Mucosa of rectum (tissue), 2 donors: ENCODE data around the gene PHOX2A.
"Not testable (repeated sequence)": the region's sequence is repeated elsewhere in the genome, so short reads cannot be mapped to it uniquely, and the experiment has no call there.

Experiments
- H3K27ac ChIP-seq, 2 donors: one replicate each; pipeline ENCODE4 v1.7.0; 2013; ENCODE audit warnings: inconsistent platforms in 2 of 2, low read depth in 2 of 2, low read length in 2 of 2
- H3K27me3 ChIP-seq, 2 donors: one replicate each; pipeline ENCODE4 v1.7.0; 2013; ENCODE audit warnings: low read length in 2 of 2; ENCODE audit not compliant: control insufficient read depth in 2 of 2, insufficient read depth in 2 of 2
- H3K36me3 ChIP-seq, 2 donors: one replicate each; pipeline ENCODE4 v1.7.0; 2013; ENCODE audit warnings: low read length in 2 of 2; ENCODE audit not compliant: control insufficient read depth in 2 of 2, insufficient read depth in 2 of 2
- H3K4me1 ChIP-seq, 2 donors: one replicate each; pipeline ENCODE4 v1.7.0; 2013; ENCODE audit warnings: low read length in 2 of 2, mild to moderate bottlenecking in 1 of 2; ENCODE audit not compliant: control insufficient read depth in 2 of 2, insufficient read depth in 2 of 2
- H3K4me3 ChIP-seq, 2 donors: one replicate each; pipeline ENCODE4 v1.7.0; 2013; ENCODE audit warnings: low read length in 2 of 2
- H3K9ac ChIP-seq, 2 donors: one replicate each; pipeline ENCODE4 v1.7.0; 2013; ENCODE audit warnings: low read length in 2 of 2, low read depth in 1 of 2, mild to moderate bottlenecking in 1 of 2
- H3K9me3 ChIP-seq, 2 donors: one replicate each; pipeline ENCODE4 v1.7.0; 2013; ENCODE audit warnings: low read length in 2 of 2; ENCODE audit not compliant: control insufficient read depth in 2 of 2
- donor health status: healthy.
- donor health status: Normal muscosa, but diverticular disease.

The PHOX2A gene

GRCh38 chr11:72271980-72272379 lies 28.0 kb upstream of the PHOX2A start:
- Histone ChIP-seq H3K27ac (no peak overlapping the region), H3K4me3 (no peak overlapping the region), H3K36me3 (no peaks in the 10 kb centered on the region), H3K9ac (no peak overlapping the region), H3K9me3 (no peaks in the 10 kb centered on the region), H3K27me3 (no peaks in the 10 kb centered on the region), H3K4me1 (peaks cover 0 to 1% of the 10 kb centered on the region in 2 donors)

DNA sequence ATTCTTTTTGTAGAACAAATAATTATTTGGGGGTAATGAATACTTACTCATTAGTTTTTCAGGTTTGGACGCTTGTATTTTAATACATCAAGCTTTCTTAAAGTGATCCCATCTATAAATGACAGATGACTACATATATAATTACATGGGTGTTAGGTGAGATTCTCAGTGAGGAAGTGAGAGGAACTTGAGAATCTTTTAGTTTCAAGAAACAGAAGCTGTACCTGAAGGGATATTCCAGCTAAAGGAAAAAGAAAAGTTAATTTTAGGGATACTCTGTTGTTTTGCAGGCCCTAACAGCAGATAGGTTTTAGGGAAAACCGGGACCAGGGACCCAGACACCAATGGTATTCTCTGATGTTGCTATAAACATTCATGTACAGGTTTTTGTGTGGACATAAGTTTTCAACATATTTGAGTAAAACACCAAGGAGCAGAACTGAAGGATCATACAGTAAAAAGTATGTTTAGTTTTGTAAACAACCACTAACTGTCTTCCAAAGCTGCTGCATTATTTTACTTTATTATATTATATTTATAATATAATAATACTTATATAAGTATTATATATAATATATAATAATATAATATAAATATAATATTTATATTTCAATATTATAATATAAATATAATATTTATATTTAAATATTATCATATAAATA lies 24.1 kb upstream of the PHOX2A start:
- H3K27ac ChIP-seq: no peak overlapping the region
- peaks cover 0 to 2% of the 10 kb centered on the region in 2 donors for H3K4me1 ChIP-seq
- H3K9me3 ChIP-seq: no peaks in the 10 kb centered on the region
- H3K4me3 ChIP-seq: no peak overlapping the region
- no peaks in the 10 kb centered on the region for H3K36me3 ChIP-seq
- no peaks in the 10 kb centered on the region for H3K27me3 ChIP-seq
- H3K9ac ChIP-seq: no peak overlapping the region

DNA sequence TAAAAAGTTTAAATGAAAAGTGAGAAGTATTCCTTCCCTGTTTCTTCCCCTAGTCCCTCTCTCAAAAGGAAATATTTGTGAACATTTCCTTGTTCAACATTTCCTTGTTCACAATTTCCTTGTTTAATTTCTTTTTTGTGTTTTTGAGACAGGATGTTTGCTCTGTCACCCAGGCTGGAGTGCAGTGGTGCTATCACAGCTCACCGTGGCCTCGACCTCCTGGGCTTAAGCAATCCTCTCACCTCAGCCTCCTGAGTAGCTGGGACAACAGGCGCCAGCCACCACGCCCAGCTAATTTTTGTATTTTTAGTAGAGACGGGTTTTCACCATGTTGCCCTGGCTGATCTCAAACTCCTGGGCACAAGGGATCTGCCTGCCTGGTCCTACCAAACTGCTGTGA lies 23.0 kb upstream of the PHOX2A start:
- H3K36me3 ChIP-seq, H3K4me3 ChIP-seq, H3K9ac ChIP-seq, H3K9me3 ChIP-seq, H3K4me1 ChIP-seq, H3K27me3 ChIP-seq, H3K27ac ChIP-seq: not testable (repeated sequence)

DNA sequence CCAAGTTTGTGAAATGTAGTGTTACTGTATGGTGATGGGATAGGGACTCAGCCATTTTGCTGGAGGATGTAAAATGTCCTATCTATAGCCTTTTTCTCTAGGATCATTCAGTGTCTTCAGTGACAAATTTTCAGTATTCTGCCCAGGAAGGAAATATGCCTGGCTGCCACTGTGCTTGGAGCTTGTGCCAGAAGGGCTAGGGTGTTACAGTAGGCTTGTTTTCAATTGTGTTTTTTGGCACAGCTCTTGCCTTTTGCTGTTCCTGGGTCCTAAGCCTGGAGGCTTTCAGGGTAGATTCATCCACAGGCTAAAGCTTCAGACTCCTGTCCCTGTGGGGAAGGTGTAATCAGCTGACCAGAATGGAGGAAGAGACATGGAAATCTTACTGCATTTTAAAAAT lies 22.0 kb upstream of the PHOX2A start:
- peaks cover 0 to 2% of the 10 kb centered on the region in 2 donors for H3K4me1 ChIP-seq
- no peak overlapping the region for H3K4me3 ChIP-seq
- H3K27me3 ChIP-seq: no peaks in the 10 kb centered on the region
- no peaks in the 10 kb centered on the region for H3K36me3 ChIP-seq
- no peak overlapping the region for H3K27ac ChIP-seq
- H3K9ac ChIP-seq: no peak overlapping the region
- H3K9me3 ChIP-seq: no peaks in the 10 kb centered on the region

- no peaks in the 10 kb centered on the region for H3K27me3 ChIP-seq
- no peak overlapping the region for H3K4me3 ChIP-seq
- no peak overlapping the region for H3K9ac ChIP-seq
- H3K9me3 ChIP-seq: no peaks in the 10 kb centered on the region
- peaks cover 0 to 2% of the 10 kb centered on the region in 2 donors for H3K4me1 ChIP-seq
- no peaks in the 10 kb centered on the region for H3K36me3 ChIP-seq
- no peak overlapping the region for H3K27ac ChIP-seq
Measured at GRCh38 chr11:72263361-72263760, 19.4 kb upstream of the PHOX2A start.

- no peaks in the 10 kb centered on the region for H3K27me3 ChIP-seq
- no peaks in the 10 kb centered on the region for H3K36me3 ChIP-seq
- H3K4me3 ChIP-seq: no peak overlapping the region
- H3K4me1 ChIP-seq: no peaks in the 10 kb centered on the region
- no peak overlapping the region for H3K9ac ChIP-seq
- no peak overlapping the region for H3K27ac ChIP-seq
- no peaks in the 10 kb centered on the region for H3K9me3 ChIP-seq
Measured at GRCh38 chr11:72260574-72260973, 16.6 kb upstream of the PHOX2A start.

GRCh38 chr11:72259490-72259889 lies 15.5 kb upstream of the PHOX2A start:
- Histone ChIP-seq H3K36me3 (no peaks in the 10 kb centered on the region), H3K27me3 (peaks cover 0 to under 1% of the 10 kb centered on the region in 2 donors), H3K9ac (no peak overlapping the region), H3K9me3 (no peaks in the 10 kb centered on the region), H3K27ac (no peak overlapping the region), H3K4me1 (no peaks in the 10 kb centered on the region), H3K4me3 (no peak overlapping the region)

DNA sequence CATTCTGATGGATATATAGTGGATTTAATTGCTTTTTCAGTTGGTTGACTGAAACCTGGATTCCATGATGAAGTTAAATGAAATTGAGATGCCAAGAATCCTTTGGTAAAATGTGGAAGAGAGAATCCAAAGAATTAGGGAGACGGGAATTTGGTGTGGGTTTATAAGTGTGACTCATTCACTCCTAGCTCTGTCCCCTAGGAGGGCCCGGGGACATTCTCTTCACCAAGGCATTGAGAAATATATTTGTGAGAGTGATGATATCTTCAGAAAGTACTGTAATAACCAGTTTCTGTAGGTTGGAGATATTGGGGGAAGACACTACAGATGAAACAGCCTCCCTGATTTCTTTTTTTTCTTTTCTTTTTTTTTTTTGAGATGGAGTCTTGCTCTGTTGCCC lies 13.6 kb upstream of the PHOX2A start:
- Histone ChIP-seq H3K4me1 (no peaks in the 10 kb centered on the region), H3K27me3 (peaks cover 0 to 6% of the 10 kb centered on the region in 2 donors), H3K4me3 (no peak overlapping the region)

DNA sequence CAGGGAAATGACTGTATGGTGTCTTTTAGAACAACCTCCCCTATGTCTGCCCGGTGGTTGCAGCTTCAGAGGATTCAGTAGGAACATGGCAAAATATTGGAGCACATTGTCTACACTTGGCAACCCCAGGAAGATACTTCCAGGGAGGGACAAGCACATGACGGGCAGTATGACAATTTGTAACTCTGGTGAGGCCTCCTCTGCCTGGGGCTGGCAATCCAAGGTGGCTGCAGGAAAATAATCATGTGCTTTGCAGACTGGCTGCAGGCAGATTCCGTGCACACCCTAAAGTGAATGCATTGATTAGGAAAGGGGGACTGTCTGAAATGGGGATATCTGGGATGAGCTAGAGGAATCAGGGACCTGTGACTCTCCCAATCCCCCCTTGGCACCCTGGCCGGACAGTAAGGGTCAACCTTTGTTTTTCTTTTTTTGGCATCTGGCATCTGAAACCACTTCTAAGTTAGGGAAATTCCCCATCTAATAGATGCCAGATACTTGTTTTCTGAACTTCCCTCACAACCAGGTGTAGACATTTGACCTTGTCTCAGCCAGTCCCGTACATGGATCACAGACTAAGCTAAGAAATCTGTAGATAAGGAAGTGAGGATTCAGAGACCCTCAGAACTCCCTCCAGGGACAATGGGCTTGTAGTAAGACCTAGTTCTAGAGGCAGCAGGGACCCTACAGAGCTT lies 10.5 kb upstream of the PHOX2A start:
- H3K4me1 ChIP-seq: no peaks in the 10 kb centered on the region
- no peak overlapping the region for H3K9ac ChIP-seq
- no peak overlapping the region for H3K27ac ChIP-seq
- H3K4me3 ChIP-seq: no peak overlapping the region
- no peaks in the 10 kb centered on the region for H3K9me3 ChIP-seq
- peaks cover 3 to 6% of the 10 kb centered on the region in 2 donors for H3K27me3 ChIP-seq
- no peaks in the 10 kb centered on the region for H3K36me3 ChIP-seq

More for the DNA sequence above, 13.6 kb upstream of the PHOX2A start:
- no peak overlapping the region for H3K9ac ChIP-seq
- no peaks in the 10 kb centered on the region for H3K9me3 ChIP-seq
- H3K27ac ChIP-seq: no peak overlapping the region
- no peaks in the 10 kb centered on the region for H3K36me3 ChIP-seq

DNA sequence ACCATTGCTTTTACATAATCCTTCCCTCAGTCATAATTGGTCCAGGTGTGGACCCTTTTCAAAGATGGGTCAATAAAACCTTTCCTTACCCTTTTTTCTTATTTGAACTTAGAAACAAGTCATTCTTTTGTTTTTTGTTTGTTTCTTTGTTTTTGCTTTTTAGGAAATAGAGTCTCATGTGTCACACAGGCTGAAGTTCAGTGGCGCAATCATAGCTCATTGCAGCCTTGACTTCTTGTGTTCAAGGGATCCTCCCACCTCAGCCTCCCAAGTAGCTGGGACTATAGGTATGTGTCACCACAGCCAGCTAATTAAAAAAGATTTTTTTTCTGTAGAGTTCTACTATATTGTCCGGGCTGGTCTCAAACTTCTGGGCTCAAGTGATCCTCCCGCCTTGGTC lies 9.4 kb upstream of the PHOX2A start:
- no peak overlapping the region for H3K4me3 ChIP-seq
- H3K27ac ChIP-seq: no peak overlapping the region
- peaks cover 6 to 7% of the 10 kb centered on the region in 2 donors for H3K27me3 ChIP-seq
- no peak overlapping the region for H3K9ac ChIP-seq
- no peaks in the 10 kb centered on the region for H3K4me1 ChIP-seq
- no peaks in the 10 kb centered on the region for H3K36me3 ChIP-seq
- no peaks in the 10 kb centered on the region for H3K9me3 ChIP-seq
